IMR-90 (cell line): ENCODE data around the gene COL25A1. TPM values are rescaled to one million over a fixed set of nuclear protein-coding genes. Genes with fewer than 3 reads are reported as not detected.
"Not testable (repeated sequence)": the region's sequence is repeated elsewhere in the genome, so short reads cannot be mapped to it uniquely, and the experiment has no call there.

Experiments
- ATAC-seq: fragments of 200-7000 bp; cut with Tn5 transposase; 2 replicates; pipeline ENCODE4 v1.9.1; 2020; ENCODE audit warnings: low read depth, mild to moderate bottlenecking, moderate library complexity
- BruUV-seq: library from RNA; stranded (reverse); fragments of 400-500 nt; replicated peaks from 2 replicates; lab custom pipeline; 2021; lab: Mats Ljungman, UMichigan
- CTCF ChIA-PET: fragments of 300-600 bp; formaldehyde crosslinking; extraction: SDS; loops from one replicate; lab custom pipeline; 2021; ENCODE audit warnings: antibody characterized with exemption; lab: Yijun Ruan, JAX
- POLR2A ChIA-PET: fragments of 300-600 bp; sonication (Branson Sonifier 250); formaldehyde crosslinking; loops from one replicate; lab custom pipeline; 2022; ENCODE audit warnings: antibody characterized with exemption; ENCODE audit not compliant: unreplicated experiment; lab: Charles Lee
- DNase-seq: peaks from one replicate; pipeline ENCODE4 v3.0.0; 2013
- H2AFZ ChIP-seq: replicated peaks from 2 replicates; pipeline ENCODE3; 2013; ENCODE audit warnings: low read length, mild to moderate bottlenecking; ENCODE audit not compliant: poor library complexity
- H2AK5ac ChIP-seq: 2 replicates; pipeline ENCODE4 v1.6.1; 2013; ENCODE audit warnings: low read depth, low read length, inconsistent platforms
- H2AK9ac ChIP-seq: replicated peaks from 2 replicates; pipeline ENCODE3; 2013; ENCODE audit warnings: mild to moderate bottlenecking, low read depth, low read length, moderate library complexity; ENCODE audit not compliant: poor library complexity
- H2BK120ac ChIP-seq: 2 replicates; pipeline ENCODE4 v1.6.1; 2013; ENCODE audit warnings: low read depth, low read length, inconsistent platforms
- H2BK15ac ChIP-seq: 3 replicates; pipeline ENCODE4 v1.6.1; 2013; ENCODE audit warnings: low read depth, low read length, inconsistent platforms
- H2BK20ac ChIP-seq: 2 replicates; pipeline ENCODE4 v1.6.1; 2013; ENCODE audit warnings: low read depth, mild to moderate bottlenecking, inconsistent platforms, low read length, moderate library complexity
- H2BK5ac ChIP-seq: 2 replicates; pipeline ENCODE4 v1.6.1; 2013; ENCODE audit warnings: mild to moderate bottlenecking, low read depth, low read length, inconsistent platforms; ENCODE audit not compliant: poor library complexity, severe bottlenecking
- H3K14ac ChIP-seq: replicated peaks from 2 replicates; pipeline ENCODE4 v1.6.1; 2013; ENCODE audit warnings: low read depth, low read length, inconsistent platforms
- H3K18ac ChIP-seq: 2 replicates; pipeline ENCODE4 v1.6.1; 2013; ENCODE audit warnings: low read depth, low read length, control low read depth
- H3K23ac ChIP-seq: 2 replicates; pipeline ENCODE4 v1.6.1; 2013; ENCODE audit warnings: low read depth, low read length, inconsistent platforms
- H3K27ac ChIP-seq: 2 replicates; pipeline ENCODE4 v1.5.1; 2013; ENCODE audit warnings: mild to moderate bottlenecking, control low read depth, low read length; ENCODE audit not compliant: insufficient read depth
- H3K27me3 ChIP-seq: 2 replicates; pipeline ENCODE4 v1.6.1; 2013; ENCODE audit warnings: low read length; ENCODE audit not compliant: control insufficient read depth, insufficient read depth
- H3K36me3 ChIP-seq: 2 replicates; pipeline ENCODE4 v1.6.1; 2013; ENCODE audit warnings: low read length, mixed read lengths; ENCODE audit not compliant: control insufficient read depth, insufficient read depth
- H3K4ac ChIP-seq: 2 replicates; pipeline ENCODE4 v1.6.1; 2013; ENCODE audit warnings: low read depth, low read length, inconsistent platforms
- H3K4me1 ChIP-seq: 2 replicates; pipeline ENCODE4 v1.6.1; 2013; ENCODE audit warnings: low read length, mixed read lengths; ENCODE audit not compliant: control insufficient read depth, insufficient read depth
- H3K4me2 ChIP-seq: 2 replicates; pipeline ENCODE4 v1.6.1; 2013; ENCODE audit warnings: low read depth, mild to moderate bottlenecking, control low read depth, low read length, moderate library complexity
- H3K4me3 ChIP-seq: 2 replicates; pipeline ENCODE4 v1.5.1; 2013; ENCODE audit warnings: low read depth, mild to moderate bottlenecking, control low read depth, low read length, moderate library complexity; ENCODE audit not compliant: insufficient read depth
- H3K56ac ChIP-seq: 2 replicates; pipeline ENCODE4 v1.6.1; 2013; ENCODE audit warnings: low read length, inconsistent platforms; ENCODE audit not compliant: insufficient read depth; ENCODE audit errors: extremely low read depth
- H3K79me1 ChIP-seq, 2 experiments: 2 replicates each; pipeline ENCODE4 v1.6.1; 2013; ENCODE audit warnings: low read length in 2 of 2, inconsistent platforms in 1 of 2, low read depth in 1 of 2
- H3K9ac ChIP-seq: 2 replicates; pipeline ENCODE4 v1.6.1; 2013; ENCODE audit warnings: low read depth, low read length, control low read depth
- H3K9me1 ChIP-seq: 2 replicates; pipeline ENCODE4 v1.6.1; 2013; ENCODE audit warnings: low read length, inconsistent platforms; ENCODE audit not compliant: insufficient read depth
- H3K9me3 ChIP-seq: 2 replicates; pipeline ENCODE4 v1.6.1; 2013; ENCODE audit warnings: low read length; ENCODE audit not compliant: control insufficient read depth, insufficient read depth
- H4K20me1 ChIP-seq: 2 replicates; pipeline ENCODE4 v1.6.1; 2013; ENCODE audit warnings: low read length, inconsistent platforms; ENCODE audit not compliant: insufficient read depth
- H4K5ac ChIP-seq: 2 replicates; pipeline ENCODE4 v1.6.1; 2013; ENCODE audit warnings: mild to moderate bottlenecking, low read depth, low read length, control low read depth
- H4K8ac ChIP-seq, 2 experiments: 2 replicates each; pipeline ENCODE4 v1.6.1; 2013; ENCODE audit warnings: low read depth in 2 of 2, low read length in 2 of 2, control low read depth in 1 of 2, inconsistent platforms in 1 of 2
- H4K91ac ChIP-seq: 2 replicates; pipeline ENCODE4 v1.6.1; 2013; ENCODE audit warnings: low read depth, low read length, inconsistent platforms; ENCODE audit not compliant: insufficient read depth
- BHLHE40 ChIP-seq: fragments of 150-350 bp; IDR thresholded peaks from 2 replicates; pipeline ENCODE4 v1.6.1; 2016; ENCODE audit warnings: mild to moderate bottlenecking, low read depth, low read length
- CEBPB ChIP-seq: IDR thresholded peaks from 2 replicates; pipeline ENCODE4 v1.6.1; 2012; ENCODE audit warnings: low read depth, low read length, improper control_type of control experiment
- WGBS, 2 experiments: methylation state at CpG; one replicate each; pipeline versions ENCODE4 v1.1.5 to v1.1.7; 2013; ENCODE audit warnings: missing lambda C conversion rate in 2 of 2; ENCODE audit not compliant: insufficient read length in 1 of 2; ENCODE audit errors: extremely low coverage in 2 of 2; 5-methylcytosine and 5-hydroxymethylcytosine counted together
- dilution Hi-C: fragments of 300-500 bp; cut with HindIII; formaldehyde crosslinking; loops from one replicate; pipeline ENCODE4 v1.14.3; 2018; ENCODE audit warnings: low sequenced_read_pairs; ENCODE audit not compliant: unreplicated experiment
- in situ Hi-C: fragments of 300-500 bp; cut with MboI; formaldehyde crosslinking; loops from 3 replicates; pipeline ENCODE4 v1.14.3; 2019; ENCODE audit warnings: low sequenced_read_pairs, inconsistent platforms, mixed read lengths
- intact Hi-C: fragments of 100-400 bp; cut with micrococcal nuclease; formaldehyde crosslinking; loops from 2 replicates; pipeline ENCODE4 v1.10.0; 2022
- polyA plus RNA-seq, 3 experiments: library from polyadenylated mRNA; depleted of rRNA; stranded (reverse); fragments of >200 nt; gene quantifications; 2 replicates each; pipeline ENCODE4 v1.2.3, GENCODE V29; 2012; ENCODE audit warnings: low replicate concordance in 1 of 3
- total RNA-seq: library from RNA; depleted of rRNA; stranded (reverse); fragments of >200 nt; gene quantifications from 2 replicates; pipeline ENCODE4 v1.2.3, GENCODE V29; 2012

COL25A1 gene
- total and polyA plus RNA-seq, 2 of the 4 experiments (the other 2 are of a cell fraction), result under 0.01 to 0.05 TPM

DNA sequence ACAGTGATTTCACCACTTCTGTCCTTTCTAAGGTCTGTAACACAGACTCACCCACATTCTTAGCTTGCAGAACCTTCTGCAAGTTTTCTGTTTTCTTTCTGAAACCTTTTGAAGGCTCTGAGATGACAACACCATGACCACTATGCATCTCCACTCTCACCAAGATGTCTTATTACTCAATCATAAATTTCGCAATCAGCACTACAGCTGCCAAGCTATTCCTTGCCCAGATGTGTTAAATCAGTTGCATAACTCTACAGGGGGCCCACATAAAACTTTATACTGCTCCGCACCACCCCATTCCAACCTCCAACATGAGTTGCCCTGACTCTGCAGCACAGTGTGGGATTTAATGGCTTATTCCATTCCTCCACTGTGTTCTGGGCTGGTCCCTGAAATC is 229.9 kb downstream of the COL25A1 start:
- Histone ChIP-seq H4K8ac (no peak overlapping the region), H3K4me2 (no peak overlapping the region), H3K36me3 (no peaks in the 10 kb centered on the region), H3K4me1 (peaks cover 4% of the 10 kb centered on the region; the same call in 1 of the 2 replicates), H3K18ac (no peak overlapping the region), H4K5ac (no peak overlapping the region), H3K9me1 (no peaks in the 10 kb centered on the region; the same call in 1 of the 2 replicates), H3K14ac (no peak overlapping the region), H3K27ac (no peak overlapping the region), H3K79me1 (no peaks in the 10 kb centered on the region), H4K20me1 (no peaks in the 10 kb centered on the region), H3K27me3 (no peaks in the 10 kb centered on the region), H2BK5ac (no peak overlapping the region), H3K23ac (no peak overlapping the region), H3K56ac (no peak overlapping the region), H2BK20ac (no peak overlapping the region), H3K4me3 (no peak overlapping the region), H2BK15ac (no peak overlapping the region), H3K4ac (no peak overlapping the region), H2AK9ac (no peak overlapping the region), H2BK120ac (no peak overlapping the region), H2AK5ac (no peak overlapping the region), H4K91ac (no peak overlapping the region), H3K9ac (no peak overlapping the region), H2AFZ (no peak overlapping the region), H3K9me3 (no peaks in the 10 kb centered on the region)
- no TSS peak for BruUV-seq
- dilution Hi-C loops (no loop called here), intact Hi-C loops (no loop called here), in situ Hi-C loops (no loop called here)
- ChIA-PET CTCF (no interaction called here), POLR2A (no interaction called here)
- peak; percentile 76 for ATAC-seq
- WGBS, 2 experiments, result no CpG with 5 or more reads among the region's 2 CpGs
- TF ChIP-seq CEBPB (peak; percentile 98), BHLHE40 (no peak)
- peak; percentile 77 for DNase-seq

- H3K4ac ChIP-seq, H3K56ac ChIP-seq, H3K4me3 ChIP-seq, H4K91ac ChIP-seq, H3K27ac ChIP-seq, DNase-seq, H3K9ac ChIP-seq, dilution Hi-C loops, H3K79me1 ChIP-seq, BruUV-seq, H2BK5ac ChIP-seq, H3K36me3 ChIP-seq, H4K20me1 ChIP-seq, H2AFZ ChIP-seq, H2BK15ac ChIP-seq, CTCF ChIA-PET, intact Hi-C loops, H4K8ac ChIP-seq, ATAC-seq, H2AK5ac ChIP-seq, H2BK20ac ChIP-seq, in situ Hi-C loops, H3K27me3 ChIP-seq, H2BK120ac ChIP-seq, H3K9me3 ChIP-seq, H3K14ac ChIP-seq, H3K4me1 ChIP-seq, H4K5ac ChIP-seq, POLR2A ChIA-PET, H3K23ac ChIP-seq, H2AK9ac ChIP-seq, H3K9me1 ChIP-seq, H3K18ac ChIP-seq, H3K4me2 ChIP-seq: not testable (repeated sequence)
- no CpG with 5 or more reads among the region's 7 CpGs for WGBS, 2 experiments
Observed at GRCh38 chr4:109070677-109071076, 231.8 kb downstream of the COL25A1 start.
